ENCODE results near the gene NRF1. TPM values are rescaled to one million over a fixed set of nuclear protein-coding genes. Genes with fewer than 3 reads are reported as not detected.

NRF1 gene
- total RNA-seq, 2 donors from 2014 or later = 19.2 to 37.6 TPM

- H3K27me3 ChIP-seq (replicated peaks; ENCODE audit: insufficient read depth) = no peaks in the 10 kb centered on the region
- H3K36me3 ChIP-seq = no peaks in the 10 kb centered on the region
- H3K9me3 ChIP-seq = no peaks in the 10 kb centered on the region
- TF ChIP-seq CTCF (IDR thresholded peaks at IDR 0.05) = no peak
- ATAC-seq (ENCODE audit: insufficient number of reproducible peaks, low FRiP score, low read depth) = no peak
- peaks cover 9 to 22% of the 10 kb centered on the region in 2 donors for H3K4me1 ChIP-seq (ENCODE audit: control insufficient read depth in 1 of 2, low read depth in 2 of 2)
- H3K4me3 ChIP-seq = no peak overlapping the region
- H3K27ac ChIP-seq = no peak overlapping the region
- no peak for DNase-seq (ENCODE audit: low spot score)
These were observed 87.2 kb downstream of the NRF1 start for GRCh38 chr7:129698516-129699418.

GRCh38 chr7:129702316-129702715 lies 90.8 kb downstream of the NRF1 start:
- Histone ChIP-seq H3K4me3 (no peak overlapping the region), H3K27me3 (replicated peaks; ENCODE audit: insufficient read depth) (no peaks in the 10 kb centered on the region), H3K9me3 (no peaks in the 10 kb centered on the region), H3K4me1 (ENCODE audit: control insufficient read depth in 1 of 2, low read depth in 2 of 2) (peaks cover 9 to 22% of the 10 kb centered on the region in 2 donors), H3K27ac (no peak overlapping the region), H3K36me3 (no peaks in the 10 kb centered on the region)
- ATAC-seq (ENCODE audit: insufficient number of reproducible peaks, low FRiP score, low read depth) = no peak
- TF ChIP-seq CTCF (IDR thresholded peaks at IDR 0.05) = no peak
- no peak for DNase-seq (ENCODE audit: low spot score)

- no peaks in the 10 kb centered on the region for H3K36me3 ChIP-seq
- no peak overlapping the region for H3K4me3 ChIP-seq
- DNase-seq (ENCODE audit: low spot score) (no peak), ATAC-seq (ENCODE audit: insufficient number of reproducible peaks, low FRiP score, low read depth) (no peak)
- H3K9me3 ChIP-seq = no peaks in the 10 kb centered on the region
- no peaks in the 10 kb centered on the region for H3K27me3 ChIP-seq (replicated peaks; ENCODE audit: insufficient read depth)
- TF ChIP-seq CTCF (IDR thresholded peaks at IDR 0.05) = no peak
- peaks cover 9 to 22% of the 10 kb centered on the region in 2 donors for H3K4me1 ChIP-seq (ENCODE audit: control insufficient read depth in 1 of 2, low read depth in 2 of 2)
- no peak overlapping the region for H3K27ac ChIP-seq
These were observed 91.3 kb downstream of the NRF1 start for GRCh38 chr7:129702761-129703338.

GRCh38 chr7:129703751-129704150 lies 92.2 kb downstream of the NRF1 start:
- no peak for ATAC-seq (ENCODE audit: insufficient number of reproducible peaks, low FRiP score, low read depth)
- H3K27ac ChIP-seq = no peak overlapping the region
- no peak for DNase-seq (ENCODE audit: low spot score)
- no peak for TF ChIP-seq CTCF (IDR thresholded peaks at IDR 0.05)
- no peaks in the 10 kb centered on the region for H3K9me3 ChIP-seq
- peaks cover 9 to 22% of the 10 kb centered on the region in 2 donors for H3K4me1 ChIP-seq (ENCODE audit: control insufficient read depth in 1 of 2, low read depth in 2 of 2)
- H3K27me3 ChIP-seq (replicated peaks; ENCODE audit: insufficient read depth) = no peaks in the 10 kb centered on the region
- no peak overlapping the region for H3K4me3 ChIP-seq
- H3K36me3 ChIP-seq = peaks cover 1% of the 10 kb centered on the region

GRCh38 chr7:129707910-129708499 lies 96.5 kb downstream of the NRF1 start:
- ATAC-seq (ENCODE audit: insufficient number of reproducible peaks, low FRiP score, low read depth) (no peak), DNase-seq (ENCODE audit: low spot score) (no peak)
- H3K36me3 ChIP-seq = peaks cover 26% of the 10 kb centered on the region
- no peaks in the 10 kb centered on the region for H3K27me3 ChIP-seq (replicated peaks; ENCODE audit: insufficient read depth)
- no peak overlapping the region for H3K4me3 ChIP-seq
- no peak overlapping the region for H3K27ac ChIP-seq
- peaks cover 0 to 4% of the 10 kb centered on the region in 2 donors for H3K4me1 ChIP-seq (ENCODE audit: control insufficient read depth in 1 of 2, low read depth in 2 of 2)
- no peaks in the 10 kb centered on the region for H3K9me3 ChIP-seq
- TF ChIP-seq CTCF (IDR thresholded peaks at IDR 0.05) = no peak

Data from thoracic aorta (tissue), 2 donors.